ENCODE results near the gene NFIX.

DNA sequence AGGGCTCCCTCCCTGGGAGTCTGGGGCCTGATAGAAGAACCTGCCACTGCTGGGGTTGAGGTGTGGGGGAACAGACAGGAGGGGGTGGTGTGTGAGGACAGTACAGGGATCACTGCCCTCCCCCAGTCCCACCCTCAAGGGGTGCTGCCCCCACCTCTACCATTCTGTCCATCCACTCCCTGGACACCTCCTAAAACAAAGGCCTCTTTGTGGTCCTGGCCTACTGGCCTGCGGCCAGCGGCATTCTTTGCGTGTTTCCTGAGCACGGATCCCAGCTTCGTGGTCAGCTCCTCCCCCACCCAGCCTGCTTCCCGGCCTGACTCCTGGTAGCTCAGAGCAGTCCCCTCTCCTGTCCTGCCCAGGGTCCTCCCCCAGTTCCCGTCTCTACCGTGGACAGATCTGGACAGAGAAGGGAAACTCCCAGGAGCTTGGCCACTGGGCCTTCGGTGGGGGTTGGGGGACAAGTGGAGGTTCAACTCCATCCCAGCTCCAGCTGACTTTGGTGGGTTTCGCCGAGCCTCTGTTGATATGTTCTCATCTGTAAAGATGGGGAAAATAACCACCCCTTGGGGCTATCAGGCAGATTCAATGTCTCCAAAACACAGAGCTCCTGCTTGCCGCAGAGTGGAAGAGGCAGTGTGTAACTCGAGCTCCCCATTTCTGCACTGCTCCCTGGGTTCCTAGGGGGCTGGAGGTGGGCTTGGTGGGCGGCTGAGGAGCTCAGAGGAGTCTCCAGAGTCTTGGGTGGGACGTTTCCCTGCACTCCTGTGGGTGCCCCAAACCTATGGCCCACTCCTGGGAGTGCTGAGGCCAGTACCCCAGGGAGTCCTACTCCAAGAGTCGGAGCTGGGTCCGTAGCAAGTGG is 58.7 kb downstream of the NFIX start:
- TF ChIP-seq, protein P1, sequence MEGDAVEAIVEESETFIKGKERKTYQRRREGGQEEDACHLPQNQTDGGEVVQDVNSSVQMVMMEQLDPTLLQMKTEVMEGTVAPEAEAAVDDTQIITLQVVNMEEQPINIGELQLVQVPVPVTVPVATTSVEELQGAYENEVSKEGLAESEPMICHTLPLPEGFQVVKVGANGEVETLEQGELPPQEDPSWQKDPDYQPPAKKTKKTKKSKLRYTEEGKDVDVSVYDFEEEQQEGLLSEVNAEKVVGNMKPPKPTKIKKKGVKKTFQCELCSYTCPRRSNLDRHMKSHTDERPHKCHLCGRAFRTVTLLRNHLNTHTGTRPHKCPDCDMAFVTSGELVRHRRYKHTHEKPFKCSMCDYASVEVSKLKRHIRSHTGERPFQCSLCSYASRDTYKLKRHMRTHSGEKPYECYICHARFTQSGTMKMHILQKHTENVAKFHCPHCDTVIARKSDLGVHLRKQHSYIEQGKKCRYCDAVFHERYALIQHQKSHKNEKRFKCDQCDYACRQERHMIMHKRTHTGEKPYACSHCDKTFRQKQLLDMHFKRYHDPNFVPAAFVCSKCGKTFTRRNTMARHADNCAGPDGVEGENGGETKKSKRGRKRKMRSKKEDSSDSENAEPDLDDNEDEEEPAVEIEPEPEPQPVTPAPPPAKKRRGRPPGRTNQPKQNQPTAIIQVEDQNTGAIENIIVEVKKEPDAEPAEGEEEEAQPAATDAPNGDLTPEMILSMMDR (IDR thresholded peaks at IDR 0.05): no peak
- TF ChIP-seq POLR2A (IDR thresholded peaks at IDR 0.05): no peak

All from adrenal gland (tissue), 5 donors.